ENCODE results near the gene LHFPL6.

GRCh38 chr13:39527961-39528660 lies 74.9 kb downstream of the LHFPL6 start:
- TF ChIP-seq CTCF (IDR thresholded peaks at IDR 0.05; ENCODE audit: low read length) (no peak), EZH2phosphoT487 (IDR thresholded peaks at IDR 0.05; ENCODE audit: low read length) (no peak), EZH2 (optimal IDR thresholded peaks at IDR 0.05; ENCODE audit: low read depth, low read length) (no peak)

Measured in MM.1S (cell line).